Measurements from ENCODE around the gene NGEF.

NGEF gene

GRCh38 chr2:232870018-232870765, 142.9 kb downstream of the NGEF start, which contains the start of gene SNORC:
Gene SNORC, plus strand, starts transcription at chr2:232870264. Its CDS starts 78 bp downstream, at chr2:232870342.
- Histone ChIP-seq H3K9me2 (ENCODE audit: low read depth, low read length) (no peaks in the 10 kb centered on the region), H3K4me2 (ENCODE audit: low read length) (no peak within 1 kb of the TSS), H3K4me1 (ENCODE audit: insufficient read depth, low read length, severe bottlenecking) (no peaks in the 10 kb centered on the region), H3K4me3 (ENCODE audit: low read depth, low read length, poor library complexity, severe bottlenecking) (no peak within 1 kb of the TSS), H3F3A (ENCODE audit: insufficient read depth, low read length) (no peaks in the 10 kb centered on the region), H2AFZ (ENCODE audit: low read length) (no peak within 1 kb of the TSS), H3K9me3 (ENCODE audit: low read length) (no peaks in the 10 kb centered on the region), H3K79me2 (ENCODE audit: insufficient read depth, low read length) (no peaks in the 10 kb centered on the region), H3K9ac (ENCODE audit: low read length) (no peak within 1 kb of the TSS), H3K27ac (ENCODE audit: low read depth, low read length, poor library complexity, severe bottlenecking) (no peak within 1 kb of the TSS), H3K36me3 (ENCODE audit: insufficient read depth, low read length) (no peaks in the 10 kb centered on the region), H3K27me3 (ENCODE audit: insufficient read depth, low read length) (no peaks in the 10 kb centered on the region; the same call in 1 of the 2 replicates), H4K20me1 (ENCODE audit: insufficient read depth, low read length) (no peaks in the 10 kb centered on the region)
- no peak for TF ChIP-seq EZH2 (IDR thresholded peaks at IDR 0.05; ENCODE audit: borderline replicate concordance, low read length)
- TF ChIP-seq, protein P1, sequence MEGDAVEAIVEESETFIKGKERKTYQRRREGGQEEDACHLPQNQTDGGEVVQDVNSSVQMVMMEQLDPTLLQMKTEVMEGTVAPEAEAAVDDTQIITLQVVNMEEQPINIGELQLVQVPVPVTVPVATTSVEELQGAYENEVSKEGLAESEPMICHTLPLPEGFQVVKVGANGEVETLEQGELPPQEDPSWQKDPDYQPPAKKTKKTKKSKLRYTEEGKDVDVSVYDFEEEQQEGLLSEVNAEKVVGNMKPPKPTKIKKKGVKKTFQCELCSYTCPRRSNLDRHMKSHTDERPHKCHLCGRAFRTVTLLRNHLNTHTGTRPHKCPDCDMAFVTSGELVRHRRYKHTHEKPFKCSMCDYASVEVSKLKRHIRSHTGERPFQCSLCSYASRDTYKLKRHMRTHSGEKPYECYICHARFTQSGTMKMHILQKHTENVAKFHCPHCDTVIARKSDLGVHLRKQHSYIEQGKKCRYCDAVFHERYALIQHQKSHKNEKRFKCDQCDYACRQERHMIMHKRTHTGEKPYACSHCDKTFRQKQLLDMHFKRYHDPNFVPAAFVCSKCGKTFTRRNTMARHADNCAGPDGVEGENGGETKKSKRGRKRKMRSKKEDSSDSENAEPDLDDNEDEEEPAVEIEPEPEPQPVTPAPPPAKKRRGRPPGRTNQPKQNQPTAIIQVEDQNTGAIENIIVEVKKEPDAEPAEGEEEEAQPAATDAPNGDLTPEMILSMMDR (IDR thresholded peaks at IDR 0.05; ENCODE audit: low read length), result no peak

- H3K4me2 ChIP-seq (ENCODE audit: low read length), result no peak overlapping the region
- no peak overlapping the region for H3K4me3 ChIP-seq (ENCODE audit: low read depth, low read length, poor library complexity, severe bottlenecking)
These were observed 143.7 kb downstream of the NGEF start for GRCh38 chr2:232869138-232870017.

GRCh38 chr2:232866104-232866503, 147.0 kb downstream of the NGEF start:
- H3F3A ChIP-seq (ENCODE audit: insufficient read depth, low read length), result no peaks in the 10 kb centered on the region
- no peak overlapping the region for H3K9ac ChIP-seq (ENCODE audit: low read length)
- no peaks in the 10 kb centered on the region for H3K27me3 ChIP-seq (ENCODE audit: insufficient read depth, low read length)
- no peak overlapping the region for H3K4me2 ChIP-seq (ENCODE audit: low read length)
- no peaks in the 10 kb centered on the region for H3K36me3 ChIP-seq (ENCODE audit: insufficient read depth, low read length)
- no peaks in the 10 kb centered on the region for H3K9me3 ChIP-seq (ENCODE audit: low read length)
- no peak for TF ChIP-seq EZH2 (IDR thresholded peaks at IDR 0.05; ENCODE audit: borderline replicate concordance, low read length)
- TF ChIP-seq, protein P1 (IDR thresholded peaks at IDR 0.05; ENCODE audit: low read length), result no peak
- no peaks in the 10 kb centered on the region for H4K20me1 ChIP-seq (ENCODE audit: insufficient read depth, low read length)
- no peak overlapping the region for H3K27ac ChIP-seq (ENCODE audit: low read depth, low read length, poor library complexity, severe bottlenecking)
- H2AFZ ChIP-seq (ENCODE audit: low read length), result no peak overlapping the region
- H3K79me2 ChIP-seq (ENCODE audit: insufficient read depth, low read length), result no peaks in the 10 kb centered on the region
- H3K9me2 ChIP-seq (ENCODE audit: low read depth, low read length), result no peaks in the 10 kb centered on the region
- no peak overlapping the region for H3K4me3 ChIP-seq (ENCODE audit: low read depth, low read length, poor library complexity, severe bottlenecking)
- H3K4me1 ChIP-seq (ENCODE audit: insufficient read depth, low read length, severe bottlenecking), result no peaks in the 10 kb centered on the region

More at GRCh38 chr2:232869138-232870017, 143.7 kb downstream of the NGEF start:
- H3K9ac ChIP-seq (ENCODE audit: low read length), result no peak overlapping the region
- H3K79me2 ChIP-seq (ENCODE audit: insufficient read depth, low read length), result no peaks in the 10 kb centered on the region
- H3F3A ChIP-seq (ENCODE audit: insufficient read depth, low read length), result no peaks in the 10 kb centered on the region
- H3K36me3 ChIP-seq (ENCODE audit: insufficient read depth, low read length), result no peaks in the 10 kb centered on the region
- H3K27me3 ChIP-seq (ENCODE audit: insufficient read depth, low read length), result no peaks in the 10 kb centered on the region; the same call in 1 of the 2 replicates
- TF ChIP-seq, protein P1 (IDR thresholded peaks at IDR 0.05; ENCODE audit: low read length), result no peak; the same call in 1 of the 2 replicates
- TF ChIP-seq EZH2 (IDR thresholded peaks at IDR 0.05; ENCODE audit: borderline replicate concordance, low read length), result no peak
- H3K9me2 ChIP-seq (ENCODE audit: low read depth, low read length), result no peaks in the 10 kb centered on the region
- H4K20me1 ChIP-seq (ENCODE audit: insufficient read depth, low read length), result no peaks in the 10 kb centered on the region
- no peak overlapping the region for H2AFZ ChIP-seq (ENCODE audit: low read length)
- no peaks in the 10 kb centered on the region for H3K4me1 ChIP-seq (ENCODE audit: insufficient read depth, low read length, severe bottlenecking)
- H3K9me3 ChIP-seq (ENCODE audit: low read length), result no peaks in the 10 kb centered on the region
- no peak overlapping the region for H3K27ac ChIP-seq (ENCODE audit: low read depth, low read length, poor library complexity, severe bottlenecking)

Measured in OCI-LY1 (cell line).